Measurements from ENCODE around the gene DPM2.

- no peak for TF ChIP-seq CTCF (IDR thresholded peaks at IDR 0.05)
- TF ChIP-seq POLR2A (IDR thresholded peaks at IDR 0.05): no peak
Observed at GRCh38 chr9:127936347-127936852, 1.3 kb downstream of the DPM2 start.
